Keratinocyte (primary cell): ENCODE results near the gene PIK3CD.

Experiments used
- EZH2 ChIP-seq: IDR thresholded peaks from one replicate; pipeline ENCODE4 v1.6.1; 2012; ENCODE audit warnings: inconsistent platforms, mild to moderate bottlenecking, low read length, moderate library complexity
- TF ChIP-seq, protein P1 (sequence below), 3 experiments: IDR thresholded peaks in 1 of 3; conservative IDR thresholded peaks in 1 of 3; optimal IDR thresholded peaks in 1 of 3; 2 replicates in 2 of 3; 3 replicates in 1 of 3; pipeline versions ENCODE3 to v1.5.1; 2011; ENCODE audit warnings: low read length in 3 of 3, mild to moderate bottlenecking in 3 of 3, moderate library complexity in 2 of 3, control low read depth in 1 of 3, inconsistent platforms in 1 of 3; ENCODE audit not compliant: insufficient read depth in 2 of 3; ENCODE audit errors: extremely low read depth in 1 of 3

DNA sequence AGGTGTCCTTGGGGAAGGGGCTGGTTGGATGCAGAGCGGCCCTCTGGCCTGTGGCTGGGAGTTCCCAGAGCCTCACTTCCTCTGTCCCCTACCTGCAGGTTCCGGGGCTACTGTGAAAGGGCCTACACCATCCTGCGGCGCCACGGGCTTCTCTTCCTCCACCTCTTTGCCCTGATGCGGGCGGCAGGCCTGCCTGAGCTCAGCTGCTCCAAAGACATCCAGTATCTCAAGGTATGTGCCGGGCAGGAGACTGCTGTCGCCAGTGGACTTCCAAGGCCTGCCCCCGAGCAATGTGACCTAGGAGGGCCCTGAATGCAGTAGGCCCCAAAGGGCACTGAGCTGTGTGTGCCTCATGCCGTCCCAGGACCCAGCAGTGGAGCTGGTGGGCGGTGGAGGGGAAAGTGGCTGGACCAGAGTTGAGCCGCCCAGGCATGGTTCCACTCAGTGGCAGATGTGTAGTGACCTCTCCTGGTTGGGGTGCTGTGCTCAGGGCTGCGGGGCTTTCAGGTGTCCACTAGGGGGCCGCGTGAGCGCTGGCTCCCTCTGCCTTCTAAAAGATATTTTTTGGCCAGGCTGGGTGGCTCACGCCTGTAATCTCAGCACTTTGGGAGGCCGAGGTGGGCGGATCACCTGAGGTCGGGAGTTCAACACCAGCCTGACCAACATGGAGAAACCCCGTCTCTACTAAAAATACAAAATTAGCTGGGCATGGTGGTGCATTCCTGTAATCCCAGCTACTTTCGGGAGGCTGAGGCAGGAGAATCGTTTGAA lies 73.4 kb downstream of the PIK3CD start:
- TF ChIP-seq, protein P1, sequence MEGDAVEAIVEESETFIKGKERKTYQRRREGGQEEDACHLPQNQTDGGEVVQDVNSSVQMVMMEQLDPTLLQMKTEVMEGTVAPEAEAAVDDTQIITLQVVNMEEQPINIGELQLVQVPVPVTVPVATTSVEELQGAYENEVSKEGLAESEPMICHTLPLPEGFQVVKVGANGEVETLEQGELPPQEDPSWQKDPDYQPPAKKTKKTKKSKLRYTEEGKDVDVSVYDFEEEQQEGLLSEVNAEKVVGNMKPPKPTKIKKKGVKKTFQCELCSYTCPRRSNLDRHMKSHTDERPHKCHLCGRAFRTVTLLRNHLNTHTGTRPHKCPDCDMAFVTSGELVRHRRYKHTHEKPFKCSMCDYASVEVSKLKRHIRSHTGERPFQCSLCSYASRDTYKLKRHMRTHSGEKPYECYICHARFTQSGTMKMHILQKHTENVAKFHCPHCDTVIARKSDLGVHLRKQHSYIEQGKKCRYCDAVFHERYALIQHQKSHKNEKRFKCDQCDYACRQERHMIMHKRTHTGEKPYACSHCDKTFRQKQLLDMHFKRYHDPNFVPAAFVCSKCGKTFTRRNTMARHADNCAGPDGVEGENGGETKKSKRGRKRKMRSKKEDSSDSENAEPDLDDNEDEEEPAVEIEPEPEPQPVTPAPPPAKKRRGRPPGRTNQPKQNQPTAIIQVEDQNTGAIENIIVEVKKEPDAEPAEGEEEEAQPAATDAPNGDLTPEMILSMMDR (optimal IDR thresholded peaks at IDR 0.05 in 1 of 3, IDR thresholded peaks at IDR 0.05 in 1 of 3, conservative IDR thresholded peaks at IDR 0.05 in 1 of 3; ENCODE audit: extremely low read depth in 1 of 3, insufficient read depth in 2 of 3, low read length in 3 of 3), result peak; percentile 85 to 93 (median 92)
- no peak for TF ChIP-seq EZH2
